ENCODE data around the gene PDE2A. TPM values are rescaled to one million over a fixed set of nuclear protein-coding genes. Genes with fewer than 3 reads are reported as not detected.

PDE2A gene
- total RNA-seq, 1 donor from 2014 or later, result 65.9 TPM

GRCh38 chr11:72602250-72602904 is 71.8 kb downstream of the PDE2A start:
- Mint-ChIP-seq H3K4me3 (ENCODE audit: unreplicated experiment) (no peak overlapping the region), H3K36me3 (ENCODE audit: low read depth, unreplicated experiment) (peaks cover 20% of the 10 kb centered on the region), H3K27ac (ENCODE audit: unreplicated experiment) (peak overlapping the region; percentile 13), H3K27me3 (ENCODE audit: unreplicated experiment) (peaks cover 16% of the 10 kb centered on the region), H3K9me3 (ENCODE audit: unreplicated experiment) (no peaks in the 10 kb centered on the region), H3K4me1 (ENCODE audit: unreplicated experiment) (peaks cover 31% of the 10 kb centered on the region)
- TF ChIP-seq CTCF (IDR thresholded peaks at IDR 0.05; ENCODE audit: unreplicated experiment), result no peak
- no peak for DNase-seq (ENCODE audit: low spot score)

GRCh38 chr11:72600557-72600956 is 73.7 kb downstream of the PDE2A start:
- peaks cover 23% of the 10 kb centered on the region for H3K36me3 Mint-ChIP-seq (ENCODE audit: low read depth, unreplicated experiment)
- no peak for TF ChIP-seq CTCF (IDR thresholded peaks at IDR 0.05; ENCODE audit: unreplicated experiment)
- no peak overlapping the region for H3K4me3 Mint-ChIP-seq (ENCODE audit: unreplicated experiment)
- no peaks in the 10 kb centered on the region for H3K9me3 Mint-ChIP-seq (ENCODE audit: unreplicated experiment)
- H3K27ac Mint-ChIP-seq (ENCODE audit: unreplicated experiment), result no peak overlapping the region
- DNase-seq (ENCODE audit: low spot score), result no peak
- peaks cover 31% of the 10 kb centered on the region for H3K4me1 Mint-ChIP-seq (ENCODE audit: unreplicated experiment)
- H3K27me3 Mint-ChIP-seq (ENCODE audit: unreplicated experiment), result peaks cover 19% of the 10 kb centered on the region

GRCh38 chr11:72599325-72600117 is 74.7 kb downstream of the PDE2A start:
- Mint-ChIP-seq H3K4me1 (ENCODE audit: unreplicated experiment) (peaks cover 36% of the 10 kb centered on the region), H3K9me3 (ENCODE audit: unreplicated experiment) (no peaks in the 10 kb centered on the region), H3K27ac (ENCODE audit: unreplicated experiment) (peak overlapping the region; percentile 52), H3K4me3 (ENCODE audit: unreplicated experiment) (peak overlapping the region; percentile 52), H3K27me3 (ENCODE audit: unreplicated experiment) (peaks cover 21% of the 10 kb centered on the region), H3K36me3 (ENCODE audit: low read depth, unreplicated experiment) (peaks cover 21% of the 10 kb centered on the region)
- TF ChIP-seq CTCF (IDR thresholded peaks at IDR 0.05; ENCODE audit: unreplicated experiment), result no peak
- DNase-seq (ENCODE audit: low spot score), result no peak

- Mint-ChIP-seq H3K36me3 (ENCODE audit: low read depth, unreplicated experiment) (peaks cover 21% of the 10 kb centered on the region), H3K9me3 (ENCODE audit: unreplicated experiment) (no peaks in the 10 kb centered on the region), H3K27me3 (ENCODE audit: unreplicated experiment) (peaks cover 21% of the 10 kb centered on the region), H3K4me1 (ENCODE audit: unreplicated experiment) (peaks cover 30% of the 10 kb centered on the region), H3K4me3 (ENCODE audit: unreplicated experiment) (no peak overlapping the region), H3K27ac (ENCODE audit: unreplicated experiment) (peak overlapping the region; percentile 52)
- DNase-seq (ENCODE audit: low spot score), result peak; percentile 73
- TF ChIP-seq CTCF (IDR thresholded peaks at IDR 0.05; ENCODE audit: unreplicated experiment), result peak; percentile 44
Measured at GRCh38 chr11:72598906-72599305, 75.3 kb downstream of the PDE2A start.

GRCh38 chr11:72598466-72598865 is 75.8 kb downstream of the PDE2A start:
- no peak overlapping the region for H3K27ac Mint-ChIP-seq (ENCODE audit: unreplicated experiment)
- no peaks in the 10 kb centered on the region for H3K9me3 Mint-ChIP-seq (ENCODE audit: unreplicated experiment)
- no peak overlapping the region for H3K4me3 Mint-ChIP-seq (ENCODE audit: unreplicated experiment)
- H3K36me3 Mint-ChIP-seq (ENCODE audit: low read depth, unreplicated experiment), result peaks cover 20% of the 10 kb centered on the region
- no peak for TF ChIP-seq CTCF (IDR thresholded peaks at IDR 0.05; ENCODE audit: unreplicated experiment)
- peaks cover 20% of the 10 kb centered on the region for H3K27me3 Mint-ChIP-seq (ENCODE audit: unreplicated experiment)
- no peak for DNase-seq (ENCODE audit: low spot score)
- H3K4me1 Mint-ChIP-seq (ENCODE audit: unreplicated experiment), result peaks cover 28% of the 10 kb centered on the region
